GM10266 (cell line): ENCODE results near the gene SAMD9L.
"Not testable (repeated sequence)": the region's sequence is repeated elsewhere in the genome, so short reads cannot be mapped to it uniquely, and the experiment has no call there.

ENCODE experiments used
- DNase-seq: peaks from one replicate; pipeline ENCODE4 v3.0.0; 2012; ENCODE audit errors: extremely low spot score
- CTCF ChIP-seq: IDR thresholded peaks from 2 replicates; pipeline ENCODE4 v1.5.1; 2012; ENCODE audit warnings: mild to moderate bottlenecking, low read depth; ENCODE audit not compliant: control insufficient read depth, insufficient read depth; ENCODE audit errors: missing control alignments

SAMD9L gene

GRCh38 chr7:93146036-93146435, 2.1 kb downstream of the SAMD9L start:
- no peak for TF ChIP-seq CTCF
- DNase-seq = no peak

GRCh38 chr7:93145354-93145753, 2.8 kb downstream of the SAMD9L start:
- no peak for DNase-seq

GRCh38 chr7:93142127-93142526, 6.1 kb downstream of the SAMD9L start:
- DNase-seq = no peak

More at GRCh38 chr7:93145354-93145753, 2.8 kb downstream of the SAMD9L start:
- no peak for TF ChIP-seq CTCF

GRCh38 chr7:93140582-93141191, 7.5 kb downstream of the SAMD9L start:
- no peak for TF ChIP-seq CTCF
- no peak for DNase-seq

More at GRCh38 chr7:93142127-93142526, 6.1 kb downstream of the SAMD9L start:
- TF ChIP-seq CTCF = no peak

GRCh38 chr7:93138576-93138975, 9.6 kb downstream of the SAMD9L start:
- TF ChIP-seq CTCF = no peak
- DNase-seq = no peak

- no peak for DNase-seq
- no peak for TF ChIP-seq CTCF
Observed at GRCh38 chr7:93133005-93133404, 15.2 kb downstream of the SAMD9L start.

GRCh38 chr7:93132216-93132615, 16.0 kb downstream of the SAMD9L start:
- no peak for TF ChIP-seq CTCF
- DNase-seq = no peak

GRCh38 chr7:93126954-93127353, 21.2 kb downstream of the SAMD9L start:
- not testable (repeated sequence) for DNase-seq

- DNase-seq = not testable (repeated sequence)
Observed at GRCh38 chr7:93123532-93123931, 24.7 kb downstream of the SAMD9L start.
